ENCODE results near the gene NR6A1. TPM values are rescaled to one million over a fixed set of nuclear protein-coding genes. Genes with fewer than 3 reads are reported as not detected.

The NR6A1 gene
- total RNA-seq, 1 donor from 2014 or later: 4.0 TPM

GRCh38 chr9:124771867-124772679, 962 bp upstream of the NR6A1 start:
- peak overlapping the region; percentile 73 for H3K27ac ChIP-seq
- peak; percentile 86 for DNase-seq
- intact Hi-C loops (cut with DNase I): loop anchor here (2.0 kb wide), 1 partner anchor 81 kb away; the partner anchor contains the start of gene WDR38

DNA sequence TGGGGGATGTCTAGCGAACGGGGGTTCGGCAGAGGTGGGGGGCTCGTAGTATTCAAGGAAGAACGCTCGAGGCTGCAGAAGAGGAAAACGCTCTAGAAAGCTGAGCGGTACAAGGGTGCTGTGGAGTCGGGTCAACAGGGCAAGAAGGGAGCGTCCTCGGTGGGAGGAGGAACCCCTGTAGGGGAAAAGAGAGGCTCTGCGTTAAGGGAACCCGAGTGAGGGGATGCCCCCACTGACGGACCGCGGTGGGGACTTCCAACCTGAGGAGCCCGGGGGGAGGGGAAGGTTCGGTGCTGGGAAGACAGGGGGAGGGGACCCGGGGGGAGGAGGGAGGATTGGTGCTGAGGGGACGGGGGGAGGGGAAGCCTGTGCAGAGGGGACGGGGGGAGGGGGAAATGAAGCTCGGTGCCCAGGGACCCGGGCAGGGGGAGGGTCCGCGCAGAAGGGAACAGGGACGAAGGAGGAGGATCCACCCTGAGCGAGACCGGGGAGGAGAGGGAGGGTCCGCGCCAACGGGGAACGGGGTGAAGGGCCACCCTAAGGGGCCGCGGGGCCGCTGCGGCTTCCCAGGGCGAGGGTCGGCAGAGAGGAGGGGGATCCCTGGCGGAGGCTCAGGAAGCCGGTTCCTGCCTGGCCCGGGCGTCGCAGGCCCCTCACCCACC, 621 bp downstream of the NR6A1 start:
- ATAC-seq (no peak), DNase-seq (no peak)
- Histone ChIP-seq H3K27ac (peak overlapping the region; percentile 73), H3K9me3 (no peaks in the 10 kb centered on the region), H3K4me3 (peak overlapping the region; percentile 84), H3K27me3 (peaks cover 43% of the 10 kb centered on the region), H3K4me1 (peaks cover 5% of the 10 kb centered on the region), H3K36me3 (no peaks in the 10 kb centered on the region)
- no peak for TF ChIP-seq CTCF (IDR thresholded peaks at IDR 0.05)
- intact Hi-C loops (cut with DNase I): no loop called here

More at GRCh38 chr9:124771867-124772679, 962 bp upstream of the NR6A1 start:
- TF ChIP-seq CTCF (IDR thresholded peaks at IDR 0.05): peak; percentile 95
- H3K36me3 ChIP-seq: no peaks in the 10 kb centered on the region
- ATAC-seq: peak; percentile 45
- H3K27me3 ChIP-seq: peaks cover 27% of the 10 kb centered on the region
- H3K4me1 ChIP-seq: peaks cover 11% of the 10 kb centered on the region
- no peaks in the 10 kb centered on the region for H3K9me3 ChIP-seq
- H3K4me3 ChIP-seq: peak overlapping the region; percentile 84

- DNase-seq (peak; percentile 78), ATAC-seq (peak; percentile 5)
- Histone ChIP-seq H3K4me1 (peaks cover 5% of the 10 kb centered on the region), H3K9me3 (no peaks in the 10 kb centered on the region), H3K4me3 (peak overlapping the region; percentile 84), H3K36me3 (no peaks in the 10 kb centered on the region), H3K27me3 (peaks cover 48% of the 10 kb centered on the region), H3K27ac (peak overlapping the region; percentile 43)
- TF ChIP-seq CTCF (IDR thresholded peaks at IDR 0.05): no peak
- intact Hi-C loops (cut with DNase I): no loop called here
Observed at GRCh38 chr9:124769549-124770358, 1.4 kb downstream of the NR6A1 start.

GRCh38 chr9:124768750-124769548, 2.2 kb downstream of the NR6A1 start:
- Histone ChIP-seq H3K4me1 (peaks cover 5% of the 10 kb centered on the region), H3K4me3 (peak overlapping the region; percentile 84), H3K27ac (no peak overlapping the region), H3K9me3 (no peaks in the 10 kb centered on the region), H3K27me3 (peaks cover 48% of the 10 kb centered on the region), H3K36me3 (no peaks in the 10 kb centered on the region)
- intact Hi-C loops (cut with DNase I): no loop called here
- DNase-seq (no peak), ATAC-seq (no peak)
- TF ChIP-seq CTCF (IDR thresholded peaks at IDR 0.05): no peak

DNA sequence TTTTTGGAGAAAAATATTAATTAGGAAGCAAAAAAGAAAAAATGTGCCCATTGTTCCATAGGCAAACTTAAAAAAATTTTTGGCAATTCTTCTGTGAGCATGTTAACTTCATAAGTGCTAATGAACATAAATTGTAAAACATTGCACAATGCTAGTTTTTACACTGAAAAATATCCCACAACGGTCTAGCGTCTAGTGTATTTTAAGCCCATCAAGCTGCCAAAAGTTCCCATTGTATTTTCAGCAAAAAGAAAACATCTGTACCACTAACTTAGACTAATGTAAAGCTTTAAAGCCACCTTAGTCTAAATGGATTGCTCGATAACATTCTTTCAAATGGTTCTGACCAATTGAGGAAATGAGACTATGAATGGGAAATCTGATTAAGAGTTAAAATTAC, 2.8 kb downstream of the NR6A1 start:
- H3K4me3 ChIP-seq: no peak overlapping the region
- H3K27me3 ChIP-seq: peaks cover 50% of the 10 kb centered on the region
- H3K4me1 ChIP-seq: peaks cover 5% of the 10 kb centered on the region
- no peak for TF ChIP-seq CTCF (IDR thresholded peaks at IDR 0.05)
- ATAC-seq: no peak
- intact Hi-C loops (cut with DNase I): no loop called here
- H3K27ac ChIP-seq: no peak overlapping the region
- H3K9me3 ChIP-seq: no peaks in the 10 kb centered on the region
- no peak for DNase-seq
- no peaks in the 10 kb centered on the region for H3K36me3 ChIP-seq

All from upper lobe of right lung (tissue), 1 donor.